Tongue (tissue), 2 donors: ENCODE results near the gene CBFA2T3. TPM values are rescaled to one million over a fixed set of nuclear protein-coding genes. Genes with fewer than 3 reads are reported as not detected.
A peak's percentile ranks its signal among the peaks of the same experiment; 100 is the strongest.

Source experiments
- DNase-seq: peaks from one replicate; pipeline ENCODE4 v3.0.0-alpha.2; 2015
- total RNA-seq: library from RNA; depleted of rRNA; stranded (reverse); fragments of >200 nt; gene quantifications from one replicate; pipeline ENCODE4 v1.2.3, GENCODE V29; 2014

The CBFA2T3 gene
- total RNA-seq, 1 donor from 2014 or later, result 3.6 TPM

DNA sequence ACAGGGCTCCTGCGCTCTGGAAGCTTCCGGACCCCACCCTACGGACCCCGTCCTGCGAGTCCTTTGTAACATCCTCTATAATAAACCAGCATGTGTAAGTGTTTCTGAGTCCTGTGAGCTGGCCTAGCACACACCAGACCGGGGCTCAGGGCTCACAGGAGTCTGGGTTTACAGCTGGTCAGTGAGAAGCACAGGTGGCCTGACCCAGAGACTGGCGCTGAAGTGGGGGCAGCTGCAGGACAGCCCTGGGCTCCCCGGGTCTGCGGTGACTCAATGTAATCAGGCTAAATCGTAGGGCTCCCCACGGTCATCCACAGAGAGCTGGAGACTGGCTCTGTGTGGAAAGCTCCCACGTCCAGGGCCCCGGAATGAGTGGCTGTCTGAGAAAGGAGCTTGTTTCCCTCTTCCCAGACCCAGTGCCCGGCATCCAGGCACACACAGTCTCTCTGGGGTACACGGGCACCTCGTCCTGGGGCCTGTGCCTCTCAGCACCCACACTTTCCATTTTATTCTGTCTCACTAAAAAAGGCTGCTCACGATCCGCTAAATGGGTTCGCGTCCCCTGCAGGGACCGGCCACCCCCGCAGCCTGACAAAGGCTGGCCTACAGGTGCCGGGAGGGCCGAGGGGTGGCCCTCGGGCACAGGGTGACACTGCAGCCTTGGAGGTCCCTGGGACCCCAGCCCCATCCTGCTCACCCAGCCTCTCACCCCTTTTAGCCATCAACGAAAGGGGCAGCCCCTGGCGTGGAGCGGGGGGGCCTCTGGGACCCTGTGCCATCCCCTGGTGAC, 18.9 kb upstream of the CBFA2T3 start:
- no peak for DNase-seq

DNA sequence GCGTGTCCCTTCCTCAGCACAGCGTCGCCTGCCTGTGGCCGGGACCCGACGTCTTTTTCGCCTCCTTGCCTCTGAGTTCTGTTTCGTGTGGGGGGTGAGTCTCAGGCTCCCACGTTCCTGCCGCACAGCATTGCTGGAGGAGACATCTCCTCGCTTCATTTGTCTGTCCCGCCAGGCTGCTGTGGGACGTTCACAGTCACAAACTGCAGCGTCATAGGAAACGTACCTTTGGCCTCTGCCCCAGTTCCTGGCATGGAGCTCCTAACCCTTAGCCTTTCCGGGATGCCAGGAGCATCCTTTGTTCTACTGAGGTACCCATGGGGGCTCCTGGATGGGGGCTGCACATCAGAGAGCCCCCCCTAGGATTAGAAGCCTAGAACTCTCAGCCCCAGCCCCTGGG, 18.2 kb upstream of the CBFA2T3 start:
- DNase-seq, result no peak

DNA sequence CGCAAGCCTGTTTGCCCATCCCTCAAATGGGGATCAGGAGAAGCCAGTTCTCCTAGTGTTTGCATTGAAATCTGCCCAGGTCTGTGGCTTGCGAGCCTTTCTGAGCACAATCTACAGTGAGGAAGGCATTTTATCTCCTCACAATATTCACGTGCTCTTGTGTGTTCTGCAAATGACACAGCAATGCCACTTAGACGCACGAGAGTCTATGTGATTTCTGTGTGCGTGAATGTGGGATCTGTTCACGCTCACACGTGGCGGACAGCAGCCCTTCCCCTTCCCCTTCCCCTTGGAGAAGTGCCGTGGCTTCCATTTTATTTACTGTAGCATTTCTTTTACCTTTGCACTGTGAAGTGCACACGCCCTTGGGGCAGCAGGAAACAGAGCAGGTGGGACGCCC, 17.7 kb upstream of the CBFA2T3 start:
- no peak for DNase-seq

DNA sequence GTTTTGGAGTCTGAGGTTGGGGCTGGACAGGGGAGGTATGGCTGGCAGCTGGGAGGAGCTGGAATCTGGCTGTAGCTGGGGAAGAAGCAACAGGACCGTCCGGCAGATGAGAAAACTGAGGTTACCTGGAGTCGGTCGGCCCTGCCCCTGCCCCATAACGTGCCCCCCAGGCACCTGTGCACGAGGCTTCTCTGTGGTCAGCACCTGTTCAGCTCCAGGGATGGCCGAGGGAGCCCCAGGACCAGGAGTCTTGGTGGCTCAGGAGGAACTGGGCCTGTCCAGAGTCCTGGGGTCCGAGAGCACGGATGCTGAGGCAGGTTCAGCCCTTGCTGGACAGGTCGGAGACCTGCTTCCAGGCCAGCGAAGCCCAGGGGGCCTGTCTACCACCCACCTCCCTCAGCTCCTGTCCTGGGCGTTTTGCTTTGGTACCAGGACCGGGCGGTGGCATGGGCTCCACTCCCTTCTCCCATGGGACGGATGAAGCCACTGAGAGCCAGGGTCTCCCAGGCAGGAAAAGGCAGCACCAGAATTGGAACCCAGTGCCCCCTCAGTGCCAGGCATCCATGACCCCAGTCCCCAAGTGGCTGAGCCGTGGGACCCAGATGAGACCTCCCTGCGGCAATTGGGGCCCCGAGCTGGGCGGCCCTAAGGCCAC, 17.1 kb upstream of the CBFA2T3 start:
- DNase-seq, result no peak

DNA sequence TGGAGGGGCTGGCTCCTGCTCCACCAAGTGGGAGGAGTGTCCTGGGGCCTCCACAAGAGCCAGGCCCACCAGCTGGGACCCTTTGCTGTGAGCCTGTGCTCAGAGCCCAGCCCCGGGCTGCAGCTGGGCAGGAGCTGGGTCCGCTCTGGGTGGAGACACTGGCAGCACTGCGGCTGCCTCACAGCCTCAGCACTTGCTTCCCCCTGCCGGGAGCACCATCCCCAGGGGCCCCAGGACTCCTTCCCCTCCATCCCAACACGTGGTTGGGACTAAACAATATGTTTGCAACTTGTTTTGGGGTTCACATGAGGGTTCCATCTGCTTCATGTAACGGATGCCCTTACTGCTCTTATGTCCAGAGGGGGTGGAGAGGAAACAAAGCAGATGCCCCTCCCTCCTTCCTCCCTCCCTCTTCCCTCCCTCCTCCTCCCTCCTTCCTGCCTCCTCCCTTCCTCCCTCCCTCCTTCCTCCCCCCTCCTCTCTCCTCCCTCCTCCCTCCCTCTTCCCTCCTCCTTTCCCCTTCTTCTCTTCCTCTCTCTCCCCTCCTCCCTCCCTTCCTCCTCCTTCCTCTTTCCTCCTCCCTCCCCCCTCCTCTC, 16.3 kb upstream of the CBFA2T3 start:
- DNase-seq, result no peak

DNA sequence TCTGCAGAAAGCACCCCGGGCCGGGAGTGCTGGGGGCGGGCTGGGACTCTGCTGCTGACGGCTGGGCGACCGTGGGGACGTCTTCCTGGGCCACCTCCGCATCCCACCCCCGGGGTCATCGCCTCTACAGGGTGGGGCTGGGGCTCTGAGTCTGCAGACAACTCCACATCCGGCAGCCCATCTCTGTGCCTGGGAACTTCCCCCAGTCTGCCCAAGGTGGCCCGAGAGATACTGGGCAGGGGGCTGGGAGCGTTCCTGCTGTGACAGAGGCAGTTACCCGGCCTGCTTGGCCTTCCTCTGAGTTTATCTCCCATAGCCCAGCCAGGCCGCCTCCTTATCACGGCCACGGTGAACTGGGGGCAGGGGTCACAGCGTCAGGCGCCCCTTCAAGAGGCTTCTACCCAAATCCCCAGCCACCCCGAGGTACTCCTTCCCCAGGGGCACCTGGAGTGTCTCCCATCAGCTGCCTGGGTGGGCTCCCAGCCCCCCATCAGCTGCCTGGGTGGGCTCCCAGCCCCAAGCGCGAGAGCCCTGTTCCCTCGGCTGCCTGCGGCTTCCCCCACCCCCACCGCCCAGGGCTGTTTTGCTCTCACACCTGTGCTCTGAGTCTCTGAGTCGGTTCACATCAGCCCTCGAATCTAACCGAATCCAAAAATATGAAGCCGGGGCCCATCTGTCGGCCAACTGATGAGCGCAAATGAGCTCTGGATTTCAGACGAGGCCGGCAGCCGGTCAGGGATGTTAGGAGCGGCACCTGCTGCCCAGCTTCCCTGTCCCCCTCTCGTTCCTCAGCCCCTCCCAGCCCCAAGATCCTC, 15.6 kb upstream of the CBFA2T3 start:
- peak; percentile 95 for DNase-seq

DNA sequence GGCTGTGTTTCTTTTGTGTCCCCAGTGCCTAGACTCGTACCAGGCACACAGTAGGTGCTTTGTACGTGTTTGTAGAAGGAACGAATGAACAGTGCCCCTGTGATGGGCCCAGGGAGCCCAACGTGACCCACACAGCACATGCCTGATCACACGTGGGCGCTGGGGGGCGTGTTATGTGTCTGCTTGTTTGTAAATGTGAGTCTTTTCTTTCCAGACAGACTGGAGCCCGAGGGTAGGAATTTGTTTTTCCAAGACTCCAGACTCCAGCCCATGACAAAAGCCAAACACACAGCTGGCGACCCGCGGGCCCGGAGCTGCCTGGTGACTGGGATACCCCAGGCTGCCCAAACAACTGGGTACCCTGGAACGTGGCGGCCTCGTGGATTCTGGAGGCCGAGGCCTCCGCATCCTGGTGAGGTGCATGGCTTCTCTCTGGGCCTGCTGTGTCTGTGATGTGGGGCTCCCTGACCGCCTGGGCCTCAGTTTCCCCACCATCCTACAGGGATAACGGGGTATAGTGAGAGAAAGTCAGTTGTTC, 14.9 kb upstream of the CBFA2T3 start:
- peak; percentile 58 for DNase-seq

DNA sequence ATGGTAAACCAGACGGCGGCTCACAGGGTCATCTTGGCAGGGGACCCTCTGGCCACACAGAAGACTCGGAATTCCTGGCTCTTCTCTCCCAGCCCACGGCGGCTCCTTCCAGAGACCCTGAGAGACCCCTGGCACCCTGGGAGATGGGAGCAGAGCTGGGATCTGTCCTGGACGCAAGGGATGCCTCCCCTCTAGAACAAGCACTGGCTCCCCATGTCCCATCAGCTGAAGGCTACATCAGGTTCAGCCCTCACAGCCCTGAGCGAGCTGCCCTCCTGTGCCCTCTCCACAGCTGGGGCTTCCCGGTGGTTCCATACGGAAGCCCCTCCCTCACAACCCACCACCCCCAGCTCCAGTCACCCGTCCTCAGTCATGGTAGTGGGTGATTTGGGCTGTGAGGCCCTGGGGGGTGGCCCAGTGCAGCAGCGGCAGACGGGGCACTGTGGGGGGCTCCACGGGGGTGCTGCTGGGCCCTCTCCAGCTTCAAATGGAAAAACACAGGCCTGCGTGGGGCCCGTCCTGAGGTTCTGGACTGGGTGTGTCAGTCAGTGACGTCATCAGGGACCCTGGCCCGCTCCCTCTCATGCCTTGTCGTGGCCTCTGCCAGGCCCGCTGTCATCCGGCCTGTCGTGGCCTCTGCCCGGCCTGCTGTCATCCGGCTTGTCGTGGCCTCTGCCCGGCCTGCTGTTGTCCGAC, 13.0 kb upstream of the CBFA2T3 start:
- DNase-seq, result no peak

DNA sequence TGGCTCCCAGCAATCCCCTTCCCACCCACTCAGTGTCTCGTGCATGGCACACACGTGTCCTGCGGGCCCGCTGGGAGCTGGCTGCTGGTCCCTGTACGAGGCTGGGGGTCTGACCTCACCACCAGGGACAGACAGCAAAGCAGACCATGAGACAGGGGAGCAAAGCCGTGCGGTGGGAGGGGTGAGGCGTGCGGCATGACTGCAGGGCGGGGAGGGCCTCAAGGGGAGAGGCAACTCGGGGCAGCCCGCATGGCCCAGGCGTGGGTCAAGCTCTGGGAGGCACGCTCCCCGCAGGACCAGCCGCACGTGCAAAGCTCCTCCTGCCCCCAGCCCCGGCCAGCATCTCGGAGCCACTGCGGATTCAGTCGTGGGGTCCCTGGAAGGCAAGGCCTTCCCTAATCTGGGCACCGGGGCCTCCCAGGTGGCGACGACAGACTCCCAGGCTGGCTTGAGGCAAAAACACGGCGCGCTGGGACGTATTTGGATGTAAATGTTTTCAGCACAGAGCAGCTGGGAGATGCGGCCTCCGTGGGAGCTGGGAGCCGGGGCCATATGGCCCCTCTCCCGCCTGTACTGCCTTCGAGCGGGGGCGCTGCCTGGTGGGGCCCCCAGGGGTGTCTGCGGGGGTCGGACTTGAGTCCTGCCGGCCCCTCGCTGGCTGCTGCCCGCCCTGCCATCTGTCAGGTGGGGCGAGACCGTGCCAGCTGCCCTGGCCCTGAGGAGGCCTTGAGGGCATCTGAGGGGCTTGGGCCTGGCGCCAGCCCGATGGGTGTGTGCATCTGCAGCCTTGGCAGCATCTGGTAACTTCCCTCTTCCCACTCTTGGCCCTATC, 12.2 kb upstream of the CBFA2T3 start:
- DNase-seq, result peak; percentile 85

DNA sequence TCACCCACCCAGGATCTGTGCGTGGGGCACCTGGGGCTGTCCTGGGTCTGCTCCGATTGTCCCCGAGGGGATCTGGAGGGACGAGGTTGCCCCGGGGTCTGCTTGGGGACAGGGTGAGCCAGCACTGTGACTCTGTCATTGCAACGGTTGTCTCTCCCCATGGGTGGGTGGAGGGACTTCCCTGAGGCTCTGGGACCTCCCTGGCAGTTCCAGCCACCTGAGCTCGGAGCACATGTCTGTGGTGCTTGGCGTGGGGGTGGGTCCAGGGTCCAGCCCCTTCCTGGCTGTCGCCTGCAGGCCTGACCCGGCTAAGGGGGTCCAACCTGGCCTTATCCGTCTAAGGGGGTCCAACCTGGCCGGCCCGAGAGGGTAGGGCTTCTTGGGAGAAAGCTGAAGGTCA, 8.5 kb upstream of the CBFA2T3 start:
- no peak for DNase-seq

DNA sequence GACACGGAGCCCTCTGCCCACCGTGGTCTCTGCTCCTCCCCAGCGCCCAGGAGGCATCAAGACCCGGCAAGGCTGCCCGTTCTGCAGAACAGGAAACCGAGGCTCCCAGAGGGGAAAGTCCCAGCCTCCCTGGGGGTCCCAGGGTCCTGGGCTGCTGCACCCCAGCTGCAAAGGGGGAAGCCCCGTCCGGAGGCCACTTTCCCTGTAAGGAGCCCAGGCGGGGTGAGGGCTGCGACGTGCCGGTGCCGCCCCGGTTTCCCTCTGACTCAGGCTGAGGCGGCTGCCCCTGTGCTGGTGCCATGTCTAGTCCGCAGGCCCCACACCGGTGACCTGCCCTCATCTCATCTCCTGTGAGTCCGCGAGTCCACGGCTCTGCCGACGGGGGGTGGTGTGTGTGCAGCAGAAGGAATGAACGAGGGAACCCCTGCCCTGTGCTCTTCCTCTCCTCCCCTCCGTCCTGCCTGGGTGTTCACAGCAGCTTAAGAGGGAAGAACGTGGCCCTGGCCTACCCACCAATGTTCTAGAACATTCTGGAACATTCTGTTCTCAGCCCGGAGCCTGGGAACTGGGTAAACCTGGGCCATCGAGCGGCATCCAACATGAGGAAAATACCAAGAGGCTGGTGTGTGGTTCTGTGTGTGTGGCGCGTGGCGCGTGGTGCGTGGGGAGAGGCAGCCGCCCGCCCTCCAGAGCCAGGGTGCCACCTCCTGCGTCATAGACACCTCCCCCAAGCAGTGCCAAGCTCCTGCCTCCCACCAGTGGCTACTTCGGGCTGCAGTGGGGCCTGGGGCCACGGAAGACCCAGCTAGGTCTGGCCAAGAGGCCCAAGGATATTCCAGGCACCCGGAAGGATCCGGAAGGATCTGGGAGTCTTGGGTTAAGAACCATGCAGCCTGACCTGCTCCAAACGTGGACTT, 7.0 kb upstream of the CBFA2T3 start:
- DNase-seq, result no peak

DNA sequence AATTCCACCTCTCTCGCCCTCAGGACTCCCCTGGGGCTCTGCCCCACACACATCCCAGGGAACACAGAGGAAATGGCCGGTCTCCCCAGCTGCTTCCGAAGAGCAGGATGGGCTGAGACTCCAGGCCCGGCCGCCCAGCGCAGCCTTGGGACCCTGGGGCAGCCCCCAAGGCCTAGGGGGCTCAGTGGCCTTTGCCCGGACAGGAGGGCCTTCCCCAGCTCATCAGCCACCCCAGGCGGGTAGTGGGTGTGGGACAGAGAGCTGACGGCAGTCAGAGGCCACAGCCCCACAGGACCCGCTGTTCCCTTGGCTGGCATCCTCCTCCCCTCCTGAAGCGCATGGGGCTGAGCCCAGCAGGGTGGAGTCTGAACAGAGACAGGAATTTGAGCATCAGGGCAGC, 6.2 kb upstream of the CBFA2T3 start:
- no peak for DNase-seq

DNA sequence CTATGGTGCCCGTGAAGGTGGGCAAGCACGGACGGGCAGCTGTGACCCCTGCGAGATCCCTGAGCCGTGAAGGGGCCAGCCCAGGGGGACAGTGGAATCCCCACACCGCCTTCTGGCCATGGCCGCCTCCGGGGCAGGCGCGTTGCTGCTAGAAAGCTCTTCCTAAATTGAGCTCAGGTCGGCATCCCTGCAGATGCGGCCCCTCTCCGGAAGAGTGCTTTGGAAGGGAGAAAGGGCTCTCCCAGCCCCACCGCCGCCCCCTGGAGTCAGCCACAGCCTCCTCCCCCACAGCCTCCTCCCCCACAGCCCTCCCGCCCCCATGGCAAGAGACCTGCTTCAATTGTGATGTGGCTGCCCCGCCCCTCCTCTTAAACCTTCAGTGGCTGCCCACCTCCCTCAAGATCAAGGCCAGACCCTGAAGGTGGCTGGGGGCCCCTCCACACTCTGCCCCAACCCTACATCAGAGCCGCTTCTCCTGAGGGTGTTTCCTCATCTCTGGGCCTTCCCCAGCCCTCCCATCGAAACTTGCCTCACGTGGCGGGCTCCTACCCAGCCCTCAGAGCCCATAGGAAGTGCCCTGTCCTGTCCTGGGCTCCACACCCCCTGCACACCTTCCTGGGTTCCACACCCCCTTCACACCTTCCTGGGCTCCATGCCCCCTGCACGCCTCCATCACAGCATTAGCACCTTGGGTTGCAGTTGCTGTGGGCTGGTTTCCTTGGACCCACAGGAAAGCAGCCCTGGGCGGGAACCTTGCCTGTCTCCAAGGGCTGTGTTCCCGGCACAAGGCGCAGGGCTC, 5.5 kb upstream of the CBFA2T3 start:
- DNase-seq, result no peak

DNA sequence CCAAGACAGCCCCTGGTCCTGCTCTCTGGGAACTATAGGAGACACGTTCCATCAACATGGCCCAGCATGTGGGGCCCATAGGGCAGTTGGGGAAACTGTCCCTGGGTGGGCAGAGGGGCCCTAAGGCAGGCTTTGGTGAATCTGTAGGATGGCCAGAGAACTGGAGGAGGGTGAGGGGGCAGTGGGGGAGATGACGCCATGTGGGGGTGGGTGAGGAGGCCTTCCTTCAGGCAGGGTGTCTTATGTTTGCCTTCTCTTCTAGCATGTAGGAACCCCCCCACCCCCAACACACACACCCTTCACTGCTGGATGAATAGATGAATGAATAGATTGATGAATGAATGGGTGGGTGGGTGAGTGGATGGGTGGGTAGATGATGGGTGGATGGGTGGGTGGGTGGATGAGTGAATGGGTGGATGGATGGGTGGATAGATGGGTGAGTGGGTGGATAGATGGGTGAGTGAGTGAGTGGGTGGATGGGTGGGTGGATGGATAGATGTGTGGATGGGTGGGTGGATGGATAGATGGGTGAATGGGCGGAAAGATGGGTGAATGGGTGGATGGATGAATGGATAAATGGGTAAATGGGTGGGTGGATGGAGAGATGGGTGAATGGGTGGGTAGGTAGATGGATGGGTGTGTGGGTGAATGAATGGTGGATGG, 2.5 kb upstream of the CBFA2T3 start:
- DNase-seq, result no peak

DNA sequence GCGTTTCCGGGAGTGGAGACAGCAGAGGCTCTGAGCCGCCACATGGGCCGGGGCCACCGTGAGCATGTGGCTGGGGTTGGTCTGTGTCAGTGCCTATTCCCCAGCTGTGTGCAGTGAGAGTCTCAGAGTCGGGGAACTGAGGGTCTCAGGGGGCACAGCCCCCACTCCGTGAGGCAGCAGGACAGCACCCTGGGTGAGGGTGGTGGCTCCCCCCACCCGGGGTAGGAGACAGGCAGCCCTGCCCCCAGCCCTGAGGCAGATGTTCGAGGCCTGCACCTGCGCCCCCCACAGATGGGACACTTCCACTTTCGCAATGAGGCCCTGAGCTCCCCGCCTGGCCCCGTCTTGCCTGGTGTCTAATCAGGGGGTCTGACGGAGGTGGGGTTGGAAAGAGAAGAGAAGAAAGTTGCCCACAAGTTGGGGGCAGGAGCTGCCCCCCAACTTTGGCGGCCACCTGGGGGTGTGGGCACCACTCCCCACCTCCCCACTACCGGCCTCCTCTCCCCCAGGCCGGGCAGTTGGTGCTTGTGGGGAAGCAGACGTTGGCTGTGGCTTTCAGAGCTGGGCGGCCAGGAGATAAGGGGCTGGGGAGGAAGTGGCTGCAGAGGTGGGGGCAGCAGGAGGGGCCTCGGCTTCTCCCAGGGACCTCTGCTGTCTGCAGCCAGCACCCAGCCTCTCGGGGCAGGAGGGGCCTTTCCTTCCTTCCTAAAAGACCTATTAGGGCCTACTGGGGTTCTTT, 1.8 kb upstream of the CBFA2T3 start:
- DNase-seq, result no peak

DNA sequence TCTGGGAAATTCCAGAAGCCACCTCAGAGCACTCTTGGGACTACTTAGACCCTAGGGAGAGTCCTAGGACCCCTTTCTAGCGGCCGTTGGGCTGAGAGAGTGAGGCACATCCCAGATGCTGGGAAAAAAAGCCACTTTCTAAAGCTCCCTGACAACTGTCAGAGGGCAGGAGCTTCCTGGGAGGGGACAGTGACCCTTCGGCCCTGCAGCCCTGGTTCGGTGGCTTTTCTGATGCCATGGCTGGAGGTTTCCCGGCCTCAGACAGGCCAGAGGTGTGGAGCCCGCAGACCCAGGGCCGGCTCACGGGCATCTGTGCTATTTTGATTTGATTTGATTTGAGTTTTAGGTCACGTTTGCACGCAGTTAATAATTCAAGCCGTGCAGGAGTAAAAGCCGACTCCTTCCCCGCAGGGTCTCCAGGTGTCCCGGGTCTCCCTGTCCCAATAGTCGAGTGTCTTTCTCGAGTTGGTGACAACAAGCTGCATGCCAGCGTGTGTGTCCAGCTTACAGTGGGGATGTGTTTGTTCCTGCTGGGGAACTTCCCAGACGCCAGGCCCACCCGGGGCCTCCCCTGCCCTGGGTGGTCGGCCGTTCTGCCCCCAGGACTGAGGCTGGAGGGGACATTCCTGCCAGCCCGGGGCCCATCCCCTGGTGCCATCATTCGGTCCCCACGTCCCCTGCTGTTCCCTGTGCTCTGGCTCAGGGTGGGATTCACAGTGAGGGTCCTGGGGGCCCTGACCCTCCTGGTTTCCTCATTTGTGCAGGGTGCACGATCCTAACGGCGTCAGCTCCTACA, 1.0 kb upstream of the CBFA2T3 start:
- no peak for DNase-seq
